ENCODE data around the gene RENBP. TPM values are rescaled to one million over a fixed set of nuclear protein-coding genes. Genes with fewer than 3 reads are reported as not detected.

Gene RENBP
- total and polyA plus RNA-seq, 12 donors = 5.4 to 69.6 (median 26.1) TPM

GRCh38 chrX:153887385-153887784 lies 57.1 kb downstream of the RENBP start:
- intact Hi-C loops (cut with DNase I) = no loop called here

GRCh38 chrX:153886915-153887314 lies 57.5 kb downstream of the RENBP start:
- WGBS, 4 donors = 46 to 70% (median 48%) methylated on average over 9 to 13 of the region's 13 CpGs
- Histone ChIP-seq H3K4me1 (replicated peaks in 1 of 2) (no peaks in the 10 kb centered on the region), H3K9me3 (replicated peaks in 1 of 3) (no peaks in the 10 kb centered on the region), H3K36me3 (replicated peaks in 1 of 2) (no peaks in the 10 kb centered on the region), H3K27ac (no peak overlapping the region), H3K4me3 (no peak overlapping the region), H3K27me3 (peaks cover 72% of the 10 kb centered on the region)
- no peak for TF ChIP-seq POLR2A (IDR thresholded peaks at IDR 0.05)
- TF ChIP-seq CTCF (IDR thresholded peaks at IDR 0.05) = no peak
- no peak for DNase-seq
- intact Hi-C loops (cut with DNase I) = no loop called here

More at GRCh38 chrX:153887385-153887784, 57.1 kb downstream of the RENBP start:
- Histone ChIP-seq H3K27me3 (peaks cover 68% of the 10 kb centered on the region), H3K9me3 (replicated peaks in 1 of 3) (no peaks in the 10 kb centered on the region), H3K36me3 (replicated peaks in 1 of 2) (no peaks in the 10 kb centered on the region), H3K4me3 (no peak overlapping the region), H3K27ac (no peak overlapping the region), H3K4me1 (replicated peaks in 1 of 2) (no peaks in the 10 kb centered on the region)
- no peak for TF ChIP-seq POLR2A (IDR thresholded peaks at IDR 0.05)
- TF ChIP-seq CTCF (IDR thresholded peaks at IDR 0.05) = no peak
- no peak for DNase-seq
- WGBS, 4 donors = 69 to 76% (median 72%) methylated on average over 6 to 8 of the region's 8 CpGs; no CpG with 5 or more reads in 1 of the 4 donors

- intact Hi-C loops (cut with DNase I) = no loop called here
- H3K4me3 ChIP-seq = no peak within 1 kb of the TSS
These were observed 58.2 kb downstream of the RENBP start, which contains the start of gene L1CAM for GRCh38 chrX:153885968-153886903. Gene L1CAM (minus strand): TSS chrX:153886173. CDS start chrX:153875836, 10,337 bp downstream.

More at GRCh38 chrX:153885968-153886903, 58.2 kb downstream of the RENBP start, which contains the start of gene L1CAM:
- no peak for DNase-seq
- H3K36me3 ChIP-seq (replicated peaks in 1 of 2) = no peaks in the 10 kb centered on the region
- TF ChIP-seq POLR2A (IDR thresholded peaks at IDR 0.05) (no peak), CTCF (IDR thresholded peaks at IDR 0.05) (no peak)
- WGBS, 4 donors = 0 to 43% (median 14%) methylated on average over 1 to 71 of the region's 94 CpGs
- no peaks in the 10 kb centered on the region for H3K9me3 ChIP-seq (replicated peaks in 1 of 3)
- no peaks in the 10 kb centered on the region for H3K4me1 ChIP-seq (replicated peaks in 1 of 2)
- H3K27me3 ChIP-seq = peaks cover 77% of the 10 kb centered on the region
- peak within 1 kb of the TSS in 1 of 5 donors; percentile 18 for H3K27ac ChIP-seq

Small RNA genes lying within 50 kb of the gene (microRNA-seq; reads per million reads assigned to microRNA genes)
- 0 reads per million in 3 donors for gene MIR3202-1
- gene MIR3202-2 = 0 reads per million in 3 donors

Small RNA genes lying within 50 kb of the gene (small RNA-seq; reads per million reads assigned to genes)
- 0.25 to 0.36 reads per million in 2 donors for gene MIR3202-1

Other genes with a start within 250 kb of the RENBP start
- gene BCAP31, start 220.3 kb downstream of the RENBP start, total RNA-seq = 100 to 1,000 TPM; 168 to 343 (median 285) TPM
- gene BCAP31, start 220.3 kb downstream of the RENBP start, polyA plus RNA-seq = 100 to 1,000 TPM; 121 to 274 (median 218) TPM
- gene ABCD1, start 219.8 kb downstream of the RENBP start, total RNA-seq = 10 to 100 TPM; 29.6 to 78.0 (median 51.0) TPM
- 10 to 100 TPM; 29.7 to 58.6 (median 42.3) TPM for gene ABCD1, start 219.8 kb downstream of the RENBP start, polyA plus RNA-seq
- 100 to 1,000 TPM in 1 of 9 donors, 10 to 100 TPM in 7, 1 to 10 TPM in 1; 1.1 to 103 (median 34.9) TPM for gene PLXNB3, start 180.4 kb downstream of the RENBP start, total RNA-seq
- 100 to 1,000 TPM in 1 of 3 donors, 10 to 100 TPM in 2; 21.7 to 119 (median 87.3) TPM for gene PLXNB3, start 180.4 kb downstream of the RENBP start, polyA plus RNA-seq
- 1 to 10 TPM in 5 of 9 donors, under 1 TPM in 3, not detected in 1; 0.14 to 2.9 (median 1.3) TPM for gene SRPK3, start 163.6 kb downstream of the RENBP start, total RNA-seq
- gene SRPK3, start 163.6 kb downstream of the RENBP start, polyA plus RNA-seq = 10 to 100 TPM in 1 of 3 donors, 1 to 10 TPM in 1, under 1 TPM in 1; 0.31 to 20.5 (median 4.9) TPM
- 100 to 1,000 TPM in 2 of 9 donors, 10 to 100 TPM in 7; 68.4 to 144 (median 83.1) TPM for gene IDH3G, start 150.3 kb downstream of the RENBP start, total RNA-seq
- gene IDH3G, start 150.3 kb downstream of the RENBP start, polyA plus RNA-seq = 100 to 1,000 TPM in 2 of 3 donors, 10 to 100 TPM in 1; 73.9 to 112 (median 111) TPM
- 100 to 1,000 TPM; 162 to 609 (median 366) TPM for gene SSR4, start 150.0 kb downstream of the RENBP start, total RNA-seq
- 1,000 to 10,000 TPM in 1 of 3 donors, 100 to 1,000 TPM in 2; 195 to 1,349 (median 921) TPM for gene SSR4, start 150.0 kb downstream of the RENBP start, polyA plus RNA-seq
- gene PDZD4, start 114.1 kb downstream of the RENBP start, total RNA-seq = 1 to 10 TPM in 8 of 9 donors, under 1 TPM in 1; 0.69 to 8.8 (median 3.4) TPM
- gene PDZD4, start 114.1 kb downstream of the RENBP start, polyA plus RNA-seq = 10 to 100 TPM in 1 of 3 donors, 1 to 10 TPM in 2; 3.0 to 39.2 (median 9.5) TPM
- gene L1CAM, start 58.5 kb downstream of the RENBP start, total RNA-seq = 10 to 100 TPM in 3 of 9 donors, 1 to 10 TPM in 4, under 1 TPM in 2; 0.52 to 50.1 (median 2.7) TPM
- 10 to 100 TPM in 2 of 3 donors, 1 to 10 TPM in 1; 8.9 to 34.1 (median 14.5) TPM for gene L1CAM, start 58.5 kb downstream of the RENBP start, polyA plus RNA-seq
- gene AVPR2, start 40.0 kb downstream of the RENBP start, total RNA-seq = 1 to 10 TPM in 1 of 9 donors, under 1 TPM in 8; 0.11 to 1.1 (median 0.57) TPM
- gene AVPR2, start 40.0 kb downstream of the RENBP start, polyA plus RNA-seq = 1 to 10 TPM in 2 of 3 donors, not detected in 1; 1.0 to 1.6 TPM
- 10 to 100 TPM; 22.4 to 67.8 (median 45.0) TPM for gene ARHGAP4, start 18.4 kb downstream of the RENBP start, total RNA-seq
- 100 to 1,000 TPM in 2 of 3 donors, 1 to 10 TPM in 1; 1.5 to 316 (median 118) TPM for gene ARHGAP4, start 18.4 kb downstream of the RENBP start, polyA plus RNA-seq
- gene NAA10, start 9.6 kb downstream of the RENBP start, total RNA-seq = 100 to 1,000 TPM in 3 of 9 donors, 10 to 100 TPM in 6; 60.0 to 159 (median 93.2) TPM
- gene NAA10, start 9.6 kb downstream of the RENBP start, polyA plus RNA-seq = 100 to 1,000 TPM; 121 to 287 (median 228) TPM
- 10 to 100 TPM in 8 of 9 donors, 1 to 10 TPM in 1; 9.2 to 77.1 (median 57.8) TPM for gene HCFC1, start 27.2 kb upstream of the RENBP start, total RNA-seq
- 10 to 100 TPM; 15.3 to 32.7 (median 19.6) TPM for gene HCFC1, start 27.2 kb upstream of the RENBP start, polyA plus RNA-seq
- 10 to 100 TPM in 7 of 9 donors, 1 to 10 TPM in 2; 5.7 to 29.2 (median 16.7) TPM for gene TMEM187, start 28.1 kb upstream of the RENBP start, total RNA-seq
- 1 to 10 TPM; 4.0 to 6.8 (median 5.3) TPM for gene TMEM187, start 28.1 kb upstream of the RENBP start, polyA plus RNA-seq
- gene IRAK1, start 75.3 kb upstream of the RENBP start, total RNA-seq = 100 to 1,000 TPM in 4 of 9 donors, 10 to 100 TPM in 5; 48.2 to 142 (median 98.0) TPM
- gene IRAK1, start 75.3 kb upstream of the RENBP start, polyA plus RNA-seq = 10 to 100 TPM; 36.9 to 70.1 (median 63.4) TPM
- 10 to 100 TPM; 16.9 to 67.7 (median 60.2) TPM for gene MECP2, start 153.1 kb upstream of the RENBP start, total RNA-seq
- 10 to 100 TPM; 23.3 to 28.6 (median 24.5) TPM for gene MECP2, start 153.1 kb upstream of the RENBP start, polyA plus RNA-seq
- gene OPN1LW, start 199.6 kb upstream of the RENBP start, total RNA-seq = not detected
- not detected for gene OPN1LW, start 199.6 kb upstream of the RENBP start, polyA plus RNA-seq
- gene OPN1MW, start 238.0 kb upstream of the RENBP start, total RNA-seq = not detected
- gene OPN1MW, start 238.0 kb upstream of the RENBP start, polyA plus RNA-seq = not detected